Measurements from ENCODE around the gene SLC46A3.

SLC46A3 gene

DNA sequence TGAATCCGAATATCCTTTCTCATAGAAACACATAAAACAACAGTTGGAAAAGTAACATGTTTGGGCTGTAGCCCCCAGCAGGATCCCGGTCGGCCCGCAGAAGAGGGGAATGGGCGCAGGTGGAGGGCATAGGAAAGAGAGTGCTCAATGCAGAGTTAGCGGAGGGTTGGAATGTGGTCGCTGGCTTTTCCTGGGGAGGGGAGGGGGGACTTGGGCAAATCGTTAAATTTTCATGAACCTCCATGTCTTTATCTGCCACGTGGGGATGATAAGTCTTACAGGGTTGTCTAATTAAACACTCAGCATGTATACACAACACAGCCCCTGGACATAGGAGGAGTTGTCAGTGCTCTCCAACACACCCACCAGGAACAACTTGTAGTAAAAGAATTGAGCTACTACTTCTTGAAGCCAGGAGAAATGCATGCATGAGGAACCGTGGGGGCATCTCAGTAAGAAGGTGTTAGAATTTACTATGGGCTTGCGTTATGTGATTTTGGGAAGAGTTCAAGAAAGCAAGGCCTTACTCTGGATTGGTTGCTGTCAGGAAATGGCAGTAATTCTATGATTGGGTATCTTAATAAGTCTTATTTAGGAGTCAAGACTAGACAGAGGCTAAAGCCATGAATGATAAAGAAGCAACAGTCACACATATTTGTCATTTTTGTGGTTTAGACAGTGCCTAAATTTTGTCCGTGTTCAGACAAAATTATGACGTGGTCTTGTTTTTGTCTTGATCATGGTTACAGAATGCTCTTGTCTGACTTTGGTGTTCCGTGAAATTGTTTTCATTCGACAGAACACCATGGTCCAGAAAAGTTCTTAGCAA lies 671 bp upstream of the SLC46A3 start:
- DNase-seq (ENCODE audit: low read depth): peak; percentile 64
- no peak for TF ChIP-seq CTCF (IDR thresholded peaks at IDR 0.05; ENCODE audit: control insufficient read depth, insufficient read depth, low read depth, low read length, missing control alignments)
- peak overlapping the region; percentile 41 for H3K4me3 ChIP-seq (ENCODE audit: control insufficient read depth, low read depth, low read length)

DNA sequence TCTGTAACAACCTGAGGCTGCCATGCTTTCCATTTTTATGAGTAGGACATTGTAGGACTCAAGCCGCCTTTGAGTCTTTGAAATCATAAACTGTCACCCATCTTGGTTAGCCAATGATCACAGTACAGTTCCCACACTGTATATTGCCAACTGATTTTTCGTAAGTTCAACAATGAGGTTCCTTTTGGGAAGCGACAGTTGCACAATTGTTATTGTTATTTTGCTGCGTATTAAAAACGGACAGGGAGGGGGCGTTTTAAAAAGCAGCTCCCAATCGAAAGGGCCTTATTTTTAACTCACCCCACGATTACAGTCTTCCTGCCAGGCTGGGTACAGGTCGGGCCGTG lies 601 bp downstream of the SLC46A3 start:
- no peak for DNase-seq (ENCODE audit: low read depth)
- H3K4me3 ChIP-seq (ENCODE audit: control insufficient read depth, low read depth, low read length): peak overlapping the region; percentile 78

DNA sequence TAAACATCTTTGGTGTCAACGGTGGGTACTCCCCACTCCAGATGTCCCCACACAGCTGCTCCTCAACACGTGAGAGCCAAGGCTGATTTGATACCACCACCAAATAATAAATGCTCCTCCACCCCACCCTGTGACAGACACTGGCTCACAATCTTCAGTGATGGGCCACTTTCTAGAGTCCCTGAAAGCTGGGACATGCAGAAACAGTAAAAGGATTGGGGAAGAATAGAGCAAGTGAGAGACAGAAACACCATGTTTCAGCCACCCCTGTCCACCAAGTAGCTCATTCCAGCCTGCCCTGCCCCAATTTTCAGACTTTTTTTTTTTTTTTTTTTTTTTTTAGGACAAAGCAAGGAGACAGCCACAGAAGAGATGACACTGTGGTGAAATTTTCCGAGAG lies 1.6 kb downstream of the SLC46A3 start:
- H3K4me3 ChIP-seq (ENCODE audit: control insufficient read depth, low read depth, low read length): no peak overlapping the region
- TF ChIP-seq CTCF (IDR thresholded peaks at IDR 0.05; ENCODE audit: control insufficient read depth, insufficient read depth, low read depth, low read length, missing control alignments): no peak
- no peak for DNase-seq (ENCODE audit: low read depth)

More for the DNA sequence above, 601 bp downstream of the SLC46A3 start:
- no peak for TF ChIP-seq CTCF (IDR thresholded peaks at IDR 0.05; ENCODE audit: control insufficient read depth, insufficient read depth, low read depth, low read length, missing control alignments)

- no peak overlapping the region for H3K4me3 ChIP-seq (ENCODE audit: control insufficient read depth, low read depth, low read length)
- no peak for TF ChIP-seq CTCF (IDR thresholded peaks at IDR 0.05; ENCODE audit: control insufficient read depth, insufficient read depth, low read depth, low read length, missing control alignments)
- peak; percentile 40 for DNase-seq (ENCODE audit: low read depth)
These were observed 2.3 kb downstream of the SLC46A3 start for GRCh38 chr13:28716511-28716910.

GRCh38 chr13:28714651-28715050 lies 4.1 kb downstream of the SLC46A3 start:
- no peak for TF ChIP-seq CTCF (IDR thresholded peaks at IDR 0.05; ENCODE audit: control insufficient read depth, insufficient read depth, low read depth, low read length, missing control alignments)
- DNase-seq (ENCODE audit: low read depth): no peak
- no peak overlapping the region for H3K4me3 ChIP-seq (ENCODE audit: control insufficient read depth, low read depth, low read length)

- no peak for TF ChIP-seq CTCF (IDR thresholded peaks at IDR 0.05; ENCODE audit: control insufficient read depth, insufficient read depth, low read depth, low read length, missing control alignments)
- DNase-seq (ENCODE audit: low read depth): no peak
These were observed 8.6 kb downstream of the SLC46A3 start for GRCh38 chr13:28710161-28710560.

More at GRCh38 chr13:28710161-28710560, 8.6 kb downstream of the SLC46A3 start:
- no peak overlapping the region for H3K4me3 ChIP-seq (ENCODE audit: control insufficient read depth, low read depth, low read length)
